ENCODE measurements around the gene TM7SF2.
"Not testable (repeated sequence)": the region's sequence is repeated elsewhere in the genome, so short reads cannot be mapped to it uniquely, and the experiment has no call there.

The TM7SF2 gene

DNA sequence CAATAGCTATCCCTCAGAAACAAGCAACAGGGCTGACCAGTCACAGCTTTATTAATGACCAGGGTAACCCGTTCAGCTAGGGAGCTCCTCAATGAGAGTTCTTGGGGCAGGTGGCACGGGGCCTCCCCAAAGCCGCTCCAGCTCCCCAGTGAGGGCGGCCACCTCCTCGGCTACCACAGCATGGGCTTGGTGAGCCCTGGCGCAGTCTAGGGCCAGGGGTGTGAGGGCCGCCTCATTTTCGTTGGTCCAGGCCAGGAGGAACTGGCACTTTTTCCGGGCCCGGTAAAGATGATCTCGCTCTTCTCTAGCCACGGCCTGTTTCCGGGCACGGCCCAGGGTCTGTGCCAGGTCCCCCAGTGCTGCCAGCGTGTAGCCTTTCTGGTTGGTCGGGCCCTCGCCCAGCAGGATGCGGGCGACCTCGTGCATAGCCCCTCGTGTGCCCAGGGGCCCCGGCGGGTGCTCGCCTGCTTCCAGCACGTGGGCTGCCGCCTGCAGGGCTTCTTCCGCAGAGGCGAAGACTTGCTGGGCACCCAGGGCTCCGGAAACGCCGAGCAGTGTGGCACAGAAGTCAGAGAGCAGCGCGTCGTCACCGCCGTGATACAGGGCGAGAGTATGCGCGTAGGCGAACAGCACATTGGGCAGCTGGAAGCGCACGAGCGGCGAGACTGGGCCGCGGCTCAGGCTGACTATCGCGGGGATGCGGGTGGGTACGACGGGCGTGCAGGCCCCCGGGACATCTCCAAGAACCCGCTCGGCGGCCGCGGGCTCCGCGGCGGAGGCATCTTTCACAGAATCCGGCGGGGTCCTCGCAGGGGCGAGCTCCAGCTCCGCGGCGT is 4.9 kb downstream of the TM7SF2 start:
- Histone ChIP-seq H3K4me3 (ENCODE audit: low read depth in 1 of 2, low read length in 2 of 2) (peak overlapping the region; percentile 74 to 88), H3K36me3 (ENCODE audit: control insufficient read depth in 1 of 2, insufficient read depth in 2 of 2, low read length in 2 of 2) (peaks cover 20 to 22% of the 10 kb centered on the region in 2 donors), H3K9me3 (ENCODE audit: control insufficient read depth in 1 of 2, low read length in 2 of 2) (no peaks in the 10 kb centered on the region), H3K27ac (ENCODE audit: low read length) (peak overlapping the region; percentile 75), H3K4me1 (ENCODE audit: control insufficient read depth in 1 of 2, insufficient read depth in 2 of 2, low read length in 2 of 2) (peaks cover 9 to 48% of the 10 kb centered on the region in 2 donors), H3K27me3 (ENCODE audit: low read depth, low read length) (no peaks in the 10 kb centered on the region)

DNA sequence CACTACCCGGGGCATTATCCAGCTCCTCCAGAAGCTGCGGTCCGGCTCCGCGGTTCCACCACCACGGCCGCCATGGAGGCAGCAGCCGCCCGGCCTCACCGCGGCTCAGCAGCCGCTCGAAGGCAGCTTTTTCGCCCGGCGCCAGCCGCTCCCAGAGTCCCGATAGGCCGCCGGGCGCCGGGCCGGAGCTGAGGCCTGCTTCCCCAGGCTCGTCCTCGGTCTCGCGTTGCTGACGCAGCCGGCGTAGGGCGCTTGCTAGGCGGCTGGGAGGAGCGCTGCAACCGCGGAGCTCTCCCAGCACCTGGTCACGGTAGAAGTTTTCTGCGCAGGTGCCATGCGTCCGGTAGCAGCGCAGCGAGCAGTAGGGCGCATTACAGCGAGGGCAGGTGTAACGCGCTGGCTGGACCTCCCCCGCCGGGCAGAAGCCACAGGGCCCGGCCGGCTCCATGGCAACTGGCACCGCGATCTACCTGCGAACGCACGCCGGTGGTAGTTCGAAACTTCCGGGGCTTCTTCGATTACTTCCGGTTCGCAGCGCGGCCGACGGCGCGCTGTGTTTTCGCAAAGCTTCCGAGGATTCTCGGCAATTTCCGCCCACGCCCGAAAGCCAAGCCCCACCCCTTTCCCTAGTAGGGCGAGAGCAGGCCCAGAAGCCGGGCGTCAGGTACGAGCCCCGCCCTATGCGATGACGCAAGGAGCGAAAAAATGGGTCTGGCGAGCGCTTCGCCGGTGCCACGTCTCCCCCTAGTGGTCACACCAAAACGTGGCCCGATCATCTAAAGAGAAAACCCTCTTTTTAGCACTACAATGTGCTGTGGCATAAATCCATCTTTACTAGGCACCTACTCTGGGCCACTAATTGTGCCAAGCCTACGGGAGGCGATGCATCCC is 5.8 kb downstream of the TM7SF2 start, which contains the start of gene ZNHIT2:
Gene ZNHIT2, minus strand, starts transcription at position 496 of the 891 bp plus-strand sequence. Its CDS starts 48 bp downstream, at position 448.
- peaks cover 9 to 42% of the 10 kb centered on the region in 2 donors for H3K4me1 ChIP-seq (ENCODE audit: control insufficient read depth in 1 of 2, insufficient read depth in 2 of 2, low read length in 2 of 2)
- peak within 1 kb of the TSS; percentile 75 for H3K27ac ChIP-seq (ENCODE audit: low read length)
- peaks cover 20 to 22% of the 10 kb centered on the region in 2 donors for H3K36me3 ChIP-seq (ENCODE audit: control insufficient read depth in 1 of 2, insufficient read depth in 2 of 2, low read length in 2 of 2)
- no peaks in the 10 kb centered on the region for H3K9me3 ChIP-seq (ENCODE audit: control insufficient read depth in 1 of 2, low read length in 2 of 2)
- H3K27me3 ChIP-seq (ENCODE audit: low read depth, low read length) = no peaks in the 10 kb centered on the region
- peak within 1 kb of the TSS; percentile 74 to 88 for H3K4me3 ChIP-seq (ENCODE audit: low read depth in 1 of 2, low read length in 2 of 2)

GRCh38 chr11:65118097-65118837 is 6.6 kb downstream of the TM7SF2 start:
- H3K27ac ChIP-seq (ENCODE audit: low read length) = no peak overlapping the region
- no peaks in the 10 kb centered on the region for H3K27me3 ChIP-seq (ENCODE audit: low read depth, low read length)
- no peak overlapping the region for H3K4me3 ChIP-seq (ENCODE audit: low read depth in 1 of 2, low read length in 2 of 2)
- H3K4me1 ChIP-seq (ENCODE audit: control insufficient read depth in 1 of 2, insufficient read depth in 2 of 2, low read length in 2 of 2) = peaks cover 14 to 42% of the 10 kb centered on the region in 2 donors
- no peaks in the 10 kb centered on the region for H3K9me3 ChIP-seq (ENCODE audit: control insufficient read depth in 1 of 2, low read length in 2 of 2)
- H3K36me3 ChIP-seq (ENCODE audit: control insufficient read depth in 1 of 2, insufficient read depth in 2 of 2, low read length in 2 of 2) = peaks cover 20 to 22% of the 10 kb centered on the region in 2 donors

DNA sequence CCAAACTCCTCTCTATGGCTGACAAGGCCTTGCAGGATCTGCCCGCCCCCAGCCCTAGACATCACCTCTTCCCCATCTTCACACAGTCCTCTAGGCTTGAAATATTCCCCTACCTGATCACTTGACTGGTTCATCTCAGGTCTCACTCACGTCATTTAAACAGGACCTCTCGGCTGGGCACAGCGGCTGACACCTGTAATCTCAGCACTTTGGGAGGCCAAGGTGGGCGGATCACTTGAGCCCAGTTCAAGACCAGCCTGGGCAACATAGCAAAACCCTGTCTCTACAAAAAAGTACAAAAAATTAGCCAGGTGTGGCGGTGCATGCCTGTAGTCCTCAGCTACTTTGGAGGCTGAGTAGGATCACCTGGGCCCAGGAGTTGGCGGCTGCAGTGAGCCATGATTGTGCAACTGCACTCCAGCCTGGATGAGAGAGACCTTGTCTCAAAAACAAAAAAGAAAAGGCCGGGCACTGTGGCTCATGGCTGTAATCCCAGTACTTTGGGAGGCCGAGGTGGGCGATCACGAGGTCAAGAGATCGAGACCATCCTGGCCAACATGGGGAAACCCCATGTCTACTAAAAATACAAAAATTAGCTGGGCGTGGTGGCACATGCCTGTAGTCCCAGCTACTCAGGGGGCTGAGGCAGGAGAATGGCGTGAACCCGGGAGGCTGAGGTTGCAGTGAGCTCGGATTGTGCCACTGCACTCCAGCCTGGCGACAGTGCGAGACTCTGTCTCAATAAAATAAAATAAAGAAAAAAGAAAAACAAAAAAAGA is 7.4 kb downstream of the TM7SF2 start:
- peaks cover 14 to 43% of the 10 kb centered on the region in 2 donors for H3K4me1 ChIP-seq (ENCODE audit: control insufficient read depth in 1 of 2, insufficient read depth in 2 of 2, low read length in 2 of 2)
- H3K9me3 ChIP-seq (ENCODE audit: control insufficient read depth in 1 of 2, low read length in 2 of 2); H3K4me3 ChIP-seq (ENCODE audit: low read depth in 1 of 2, low read length in 2 of 2); H3K27me3 ChIP-seq (ENCODE audit: low read depth, low read length); H3K27ac ChIP-seq (ENCODE audit: low read length): not testable (repeated sequence)
- H3K36me3 ChIP-seq (ENCODE audit: control insufficient read depth in 1 of 2, insufficient read depth in 2 of 2, low read length in 2 of 2) = peaks cover 20 to 22% of the 10 kb centered on the region in 2 donors

DNA sequence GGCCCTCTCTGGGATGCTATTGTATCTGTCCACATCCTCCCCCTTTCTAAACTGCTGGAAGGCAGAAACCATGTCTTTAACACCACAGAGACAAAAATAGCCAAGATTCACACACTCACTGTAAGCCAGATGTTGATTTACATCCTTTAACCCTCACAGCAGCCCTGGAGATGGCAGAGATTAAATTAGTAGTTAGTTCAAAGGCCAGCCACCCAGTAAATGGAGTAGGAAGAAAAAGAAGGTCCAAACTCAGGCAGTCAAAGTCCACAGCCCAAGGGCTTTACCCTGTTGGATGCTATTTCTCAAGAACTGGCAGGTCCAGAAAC is 8.0 kb downstream of the TM7SF2 start:
- Histone ChIP-seq H3K4me1 (ENCODE audit: control insufficient read depth in 1 of 2, insufficient read depth in 2 of 2, low read length in 2 of 2) (peaks cover 14 to 43% of the 10 kb centered on the region in 2 donors), H3K9me3 (ENCODE audit: control insufficient read depth in 1 of 2, low read length in 2 of 2) (no peaks in the 10 kb centered on the region), H3K27me3 (ENCODE audit: low read depth, low read length) (no peaks in the 10 kb centered on the region), H3K4me3 (ENCODE audit: low read depth in 1 of 2, low read length in 2 of 2) (no peak overlapping the region), H3K27ac (ENCODE audit: low read length) (no peak overlapping the region), H3K36me3 (ENCODE audit: control insufficient read depth in 1 of 2, insufficient read depth in 2 of 2, low read length in 2 of 2) (peaks cover 22 to 24% of the 10 kb centered on the region in 2 donors)

DNA sequence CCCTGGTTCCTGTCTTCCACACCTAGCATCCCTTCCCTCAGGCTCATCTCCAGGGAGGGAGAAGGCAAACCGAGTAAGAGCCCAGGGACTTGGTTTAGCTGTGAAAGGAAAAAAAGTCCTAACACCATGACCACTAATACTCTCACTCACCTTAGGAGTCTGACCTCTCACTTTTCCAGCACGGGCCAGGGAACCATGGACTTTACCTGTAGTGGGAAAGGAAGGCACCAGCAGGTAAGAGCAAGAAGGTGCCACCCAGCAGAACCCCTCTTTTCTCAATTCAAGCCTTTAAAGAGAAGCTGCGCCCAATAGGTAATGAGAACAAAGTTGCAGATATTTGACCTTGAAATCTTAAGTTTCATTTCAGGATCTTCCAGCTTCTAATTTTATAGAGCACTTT is 9.2 kb downstream of the TM7SF2 start:
- peaks cover 14 to 41% of the 10 kb centered on the region in 2 donors for H3K4me1 ChIP-seq (ENCODE audit: control insufficient read depth in 1 of 2, insufficient read depth in 2 of 2, low read length in 2 of 2)
- no peaks in the 10 kb centered on the region for H3K27me3 ChIP-seq (ENCODE audit: low read depth, low read length)
- H3K9me3 ChIP-seq (ENCODE audit: control insufficient read depth in 1 of 2, low read length in 2 of 2) = no peaks in the 10 kb centered on the region
- peaks cover 33 to 34% of the 10 kb centered on the region in 2 donors for H3K36me3 ChIP-seq (ENCODE audit: control insufficient read depth in 1 of 2, insufficient read depth in 2 of 2, low read length in 2 of 2)
- H3K4me3 ChIP-seq (ENCODE audit: low read depth in 1 of 2, low read length in 2 of 2) = peak overlapping the region; percentile 91 to 98
- peak overlapping the region; percentile 98 for H3K27ac ChIP-seq (ENCODE audit: low read length)

- no peaks in the 10 kb centered on the region for H3K9me3 ChIP-seq (ENCODE audit: control insufficient read depth in 1 of 2, low read length in 2 of 2)
- H3K27ac ChIP-seq (ENCODE audit: low read length) = peak overlapping the region; percentile 98
- H3K27me3 ChIP-seq (ENCODE audit: low read depth, low read length) = no peaks in the 10 kb centered on the region
- H3K4me1 ChIP-seq (ENCODE audit: control insufficient read depth in 1 of 2, insufficient read depth in 2 of 2, low read length in 2 of 2) = peaks cover 10 to 34% of the 10 kb centered on the region in 2 donors
- H3K36me3 ChIP-seq (ENCODE audit: control insufficient read depth in 1 of 2, insufficient read depth in 2 of 2, low read length in 2 of 2) = peaks cover 35 to 40% of the 10 kb centered on the region in 2 donors
- peak overlapping the region; percentile 91 to 98 for H3K4me3 ChIP-seq (ENCODE audit: low read depth in 1 of 2, low read length in 2 of 2)
Measured at GRCh38 chr11:65121447-65121864, 9.8 kb downstream of the TM7SF2 start.

GRCh38 chr11:65121865-65122696 is 10.4 kb downstream of the TM7SF2 start, which contains the start of the genes FAU and MRPL49:
FAU (minus strand) TSS chr11:65122134; CDS start chr11:65121813, 321 bp downstream.
MRPL49 (plus strand) TSS chr11:65122321; CDS start chr11:65122347, 26 bp downstream.
- Histone ChIP-seq H3K36me3 (ENCODE audit: control insufficient read depth in 1 of 2, insufficient read depth in 2 of 2, low read length in 2 of 2) (peaks cover 40 to 47% of the 10 kb centered on the region in 2 donors), H3K27me3 (ENCODE audit: low read depth, low read length) (no peaks in the 10 kb centered on the region), H3K27ac (ENCODE audit: low read length) (peak within 1 kb of the TSS; percentile 98), H3K4me3 (ENCODE audit: low read depth in 1 of 2, low read length in 2 of 2) (peak within 1 kb of the TSS; percentile 91 to 98), H3K4me1 (ENCODE audit: control insufficient read depth in 1 of 2, insufficient read depth in 2 of 2, low read length in 2 of 2) (peaks cover 10 to 28% of the 10 kb centered on the region in 2 donors), H3K9me3 (ENCODE audit: control insufficient read depth in 1 of 2, low read length in 2 of 2) (no peaks in the 10 kb centered on the region)

DNA sequence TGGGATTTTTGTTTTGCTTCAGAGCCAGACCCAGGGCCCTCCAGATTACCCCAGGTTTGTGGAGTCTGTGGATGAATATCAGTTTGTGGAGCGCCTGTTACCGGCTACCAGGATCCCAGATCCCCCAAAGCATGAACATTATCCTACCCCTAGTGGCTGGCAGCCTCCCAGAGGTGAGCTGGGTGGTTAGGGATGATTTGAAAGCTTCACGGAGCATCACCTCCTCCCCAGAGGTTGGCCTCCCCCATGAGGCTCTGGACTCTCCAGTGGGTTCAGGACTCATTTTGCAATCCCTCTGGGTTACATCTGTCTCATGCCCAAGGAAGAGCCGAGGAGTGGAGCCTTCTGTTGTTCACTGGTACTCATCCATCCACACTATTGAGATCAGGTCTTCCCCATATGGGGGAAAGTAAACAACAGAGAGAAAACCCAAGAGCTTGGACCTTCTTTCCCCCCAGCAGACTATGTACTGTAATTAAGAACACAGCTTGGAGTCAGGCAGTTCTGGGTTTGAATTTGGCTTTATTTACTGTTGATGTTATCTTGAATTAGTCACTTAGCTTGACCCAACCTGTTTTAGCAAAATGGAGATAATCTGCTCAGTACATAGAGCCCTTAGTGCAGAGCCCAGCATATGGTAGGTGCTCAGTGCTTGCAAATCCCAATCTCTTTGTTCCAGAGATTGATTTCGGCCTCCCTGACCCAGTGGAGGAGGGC is 13.0 kb downstream of the TM7SF2 start:
- Histone ChIP-seq H3K36me3 (ENCODE audit: control insufficient read depth in 1 of 2, insufficient read depth in 2 of 2, low read length in 2 of 2) (peaks cover 53 to 65% of the 10 kb centered on the region in 2 donors), H3K9me3 (ENCODE audit: control insufficient read depth in 1 of 2, low read length in 2 of 2) (no peaks in the 10 kb centered on the region), H3K27me3 (ENCODE audit: low read depth, low read length) (no peaks in the 10 kb centered on the region), H3K4me1 (ENCODE audit: control insufficient read depth in 1 of 2, insufficient read depth in 2 of 2, low read length in 2 of 2) (peaks cover 10 to 27% of the 10 kb centered on the region in 2 donors), H3K4me3 (ENCODE audit: low read depth in 1 of 2, low read length in 2 of 2) (no peak overlapping the region), H3K27ac (ENCODE audit: low read length) (no peak overlapping the region)
